CD8-positive, alpha-beta memory T cell (primary cell): ENCODE measurements around the gene RPL18. TPM values are rescaled to one million over a fixed set of nuclear protein-coding genes. Genes with fewer than 3 reads are reported as not detected.

Source experiments
- CTCF ChIA-PET: fragments of 350-600 bp; sonication (Branson Sonifier 250); formaldehyde crosslinking; loops from one replicate; lab custom pipeline; 2021; ENCODE audit warnings: antibody characterized with exemption; lab: Charles Lee
- POLR2A ChIA-PET: fragments of 350-600 bp; sonication (Branson Sonifier 250); formaldehyde crosslinking; loops from one replicate; lab custom pipeline; 2021; ENCODE audit warnings: antibody characterized with exemption; lab: Charles Lee
- DNase-seq, 5 donors: peaks; one replicate each; pipeline versions ENCODE4 v3.0.0 to v3.0.0-alpha.2; 2020 to 2022; ENCODE audit warnings: mixed read lengths in 1 of 5
- H3K27ac ChIP-seq: one replicate; pipeline ENCODE4 v1.7.0; 2013; ENCODE audit warnings: low read depth, mild to moderate bottlenecking, low read length, moderate library complexity
- H3K27me3 ChIP-seq: 2 replicates; pipeline ENCODE4 v1.7.0; 2013; ENCODE audit warnings: low read length, mild to moderate bottlenecking; ENCODE audit not compliant: insufficient read depth, poor library complexity, severe bottlenecking
- H3K36me3 ChIP-seq: 2 replicates; pipeline ENCODE4 v1.7.0; 2013; ENCODE audit warnings: mild to moderate bottlenecking, low read length, moderate library complexity; ENCODE audit not compliant: insufficient read depth
- H3K4me1 ChIP-seq: 2 replicates; pipeline ENCODE4 v1.7.0; 2013; ENCODE audit warnings: mild to moderate bottlenecking, low read length, moderate library complexity; ENCODE audit not compliant: insufficient read depth
- H3K4me3 ChIP-seq: 2 replicates; pipeline ENCODE4 v1.7.0; 2013; ENCODE audit warnings: mild to moderate bottlenecking, low read length
- H3K9me3 ChIP-seq: 2 replicates; pipeline ENCODE4 v1.7.0; 2013; ENCODE audit warnings: mild to moderate bottlenecking, low read length
- H3K27ac Mint-ChIP-seq, 8 donors: one replicate each; pipeline ENCODE4 v1.8.0; 2020 to 2021; ENCODE audit warnings: mixed read lengths in 8 of 8, mild to moderate bottlenecking in 6 of 8, inconsistent platforms in 3 of 8, moderate library complexity in 3 of 8
- H3K27me3 Mint-ChIP-seq, 2 donors: one replicate each; pipeline ENCODE4 v1.8.0; 2020 to 2021; ENCODE audit warnings: mixed read lengths in 2 of 2, mild to moderate bottlenecking in 1 of 2, moderate library complexity in 1 of 2
- H3K36me3 Mint-ChIP-seq, 3 donors: one replicate each; pipeline ENCODE4 v1.8.0; 2020 to 2021; ENCODE audit warnings: mixed read lengths in 3 of 3, inconsistent platforms in 1 of 3, mild to moderate bottlenecking in 1 of 3
- H3K4me1 Mint-ChIP-seq, 3 donors: one replicate each; pipeline ENCODE4 v1.8.0; 2020 to 2021; ENCODE audit warnings: mixed read lengths in 3 of 3, inconsistent platforms in 1 of 3, mild to moderate bottlenecking in 1 of 3
- H3K4me3 Mint-ChIP-seq, 7 donors: one replicate each; pipeline ENCODE4 v1.8.0; 2020 to 2021; ENCODE audit warnings: mixed read lengths in 7 of 7, mild to moderate bottlenecking in 6 of 7, moderate library complexity in 4 of 7, inconsistent platforms in 2 of 7
- H3K9me3 Mint-ChIP-seq, 5 donors: one replicate each; pipeline ENCODE4 v1.8.0; 2020 to 2022; ENCODE audit warnings: mixed read lengths in 5 of 5, mild to moderate bottlenecking in 3 of 5, moderate library complexity in 2 of 5, inconsistent platforms in 1 of 5
- polyA plus RNA-seq: library from polyadenylated mRNA; unstranded; fragments of 300-500 nt; fragmentation: Illumina TruSeq; gene quantifications from one replicate; pipeline ENCODE4 v1.2.3, GENCODE V29; 2021
- total RNA-seq, 2 experiments: library from RNA; stranded (reverse); gene quantifications; one replicate each; pipeline ENCODE4 v1.2.3, GENCODE V29; 2021

Gene RPL18
- total and polyA plus RNA-seq, 3 experiments from 2014 or later, result 1,778 to 1,821 (median 1,810) TPM

DNA sequence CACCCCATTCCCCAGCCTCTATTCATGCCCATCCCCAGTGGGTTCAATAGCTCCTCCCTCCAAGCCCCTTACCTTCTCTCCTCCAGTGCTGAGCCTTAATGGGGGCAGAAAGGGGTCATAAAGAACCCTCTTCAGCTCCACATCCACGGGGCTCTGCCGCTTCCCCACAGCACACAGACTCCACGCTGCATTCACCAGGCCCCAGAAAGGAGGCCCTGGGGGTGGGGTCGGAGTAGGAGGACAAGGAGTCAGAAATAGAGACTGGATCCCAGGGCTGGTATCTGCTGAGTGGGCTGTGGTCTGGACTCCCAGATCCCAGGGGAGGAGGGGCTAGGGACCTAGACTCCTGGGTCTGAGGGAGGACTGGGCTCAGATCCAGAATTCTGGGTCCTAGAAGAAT, 25.4 kb upstream of the RPL18 start:
- Histone ChIP-seq H3K27ac (no peak overlapping the region), H3K4me1 (peaks cover 39% of the 10 kb centered on the region), H3K9me3 (no peaks in the 10 kb centered on the region), H3K27me3 (no peaks in the 10 kb centered on the region), H3K4me3 (no peak overlapping the region), H3K36me3 (no peaks in the 10 kb centered on the region)
- CTCF ChIA-PET, result interaction anchor here (0.6 to 3.1 kb wide), 8 partner anchors 10 to 151 kb away, joined by 3 to 34 read pairs (median 8); partner anchors contain the start of genes RPL18 and SPHK2
- Mint-ChIP-seq H3K27ac (peak overlapping the region in 4 of 8 donors; percentile 48 to 97 (median 79)), H3K4me1 (peaks cover 37 to 58% (median 40%) of the 10 kb centered on the region in 3 donors), H3K27me3 (no peaks in the 10 kb centered on the region), H3K4me3 (peak overlapping the region in 4 of 7 donors; percentile 23 to 92 (median 41)), H3K9me3 (no peaks in the 10 kb centered on the region), H3K36me3 (no peaks in the 10 kb centered on the region)
- POLR2A ChIA-PET, result interaction anchor here (1.4 to 2.4 kb wide), 2 partner anchors 10 to 16 kb away, joined by 3 to 13 read pairs; no protein-coding TSS in a partner anchor
- DNase-seq, result no peak

- H3K36me3 ChIP-seq, result no peaks in the 10 kb centered on the region
- H3K4me1 ChIP-seq, result peaks cover 48% of the 10 kb centered on the region
- H3K4me3 ChIP-seq, result no peak overlapping the region
- ChIA-PET CTCF (interaction anchor here (2.0 kb wide), 1 partner anchor 10 kb away, joined by 4 read pairs; no protein-coding TSS in a partner anchor), POLR2A (no interaction called here)
- no peaks in the 10 kb centered on the region for H3K9me3 Mint-ChIP-seq
- peak overlapping the region in 1 of 8 donors; percentile 26 for H3K27ac Mint-ChIP-seq
- no peak overlapping the region for H3K27ac ChIP-seq
- peaks cover 0 to 2% of the 10 kb centered on the region in 2 donors for H3K27me3 Mint-ChIP-seq
- H3K4me3 Mint-ChIP-seq, result peak overlapping the region in 1 of 7 donors; percentile 19
- peaks cover 43 to 63% (median 44%) of the 10 kb centered on the region in 3 donors for H3K4me1 Mint-ChIP-seq
- H3K9me3 ChIP-seq, result no peaks in the 10 kb centered on the region
- H3K36me3 Mint-ChIP-seq, result peaks cover 0 to 2% (median 0%) of the 10 kb centered on the region in 3 donors
- no peaks in the 10 kb centered on the region for H3K27me3 ChIP-seq
- no peak for DNase-seq
Measured at GRCh38 chr19:48642862-48643261, 23.9 kb upstream of the RPL18 start.

DNA sequence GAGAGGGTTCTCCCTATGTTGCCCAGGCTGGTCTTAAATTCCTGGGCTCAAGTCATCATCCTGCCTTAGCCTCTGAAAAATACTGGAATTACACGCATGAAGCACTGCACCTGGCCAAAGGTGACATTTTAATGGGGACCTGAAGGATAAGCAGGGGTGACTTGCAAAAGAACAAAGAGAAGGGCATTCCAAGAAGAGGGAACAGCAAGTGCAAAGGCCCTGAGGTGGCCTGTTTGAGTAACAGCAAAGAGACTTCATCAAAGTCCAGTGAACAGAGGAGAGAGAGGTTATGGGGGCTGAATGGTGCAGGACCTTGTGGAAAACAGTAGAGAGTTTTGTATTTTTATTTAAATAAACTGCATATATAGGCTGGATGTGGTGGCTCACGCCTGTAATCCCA, 22.9 kb upstream of the RPL18 start:
- Mint-ChIP-seq H3K9me3 (no peaks in the 10 kb centered on the region), H3K27me3 (peaks cover 0 to 2% of the 10 kb centered on the region in 2 donors), H3K4me3 (peak overlapping the region in 1 of 7 donors; percentile 57), H3K27ac (no peak overlapping the region), H3K36me3 (peaks cover 0 to 8% (median 0%) of the 10 kb centered on the region in 3 donors), H3K4me1 (peaks cover 36 to 59% (median 41%) of the 10 kb centered on the region in 3 donors)
- H3K4me3 ChIP-seq, result no peak overlapping the region
- ChIA-PET CTCF (interaction anchor here (0.9 to 2.0 kb wide), 4 partner anchors 9 to 20 kb away, joined by 3 to 4 read pairs (median 4); no protein-coding TSS in a partner anchor), POLR2A (no interaction called here)
- H3K9me3 ChIP-seq, result no peaks in the 10 kb centered on the region
- H3K27ac ChIP-seq, result no peak overlapping the region
- no peak for DNase-seq
- H3K4me1 ChIP-seq, result peaks cover 38% of the 10 kb centered on the region
- no peaks in the 10 kb centered on the region for H3K27me3 ChIP-seq
- H3K36me3 ChIP-seq, result no peaks in the 10 kb centered on the region

GRCh38 chr19:48639483-48640375, 20.8 kb upstream of the RPL18 start:
- Histone ChIP-seq H3K27ac (peak overlapping the region; percentile 97), H3K9me3 (no peaks in the 10 kb centered on the region), H3K4me3 (peak overlapping the region; percentile 93), H3K4me1 (peaks cover 29% of the 10 kb centered on the region), H3K27me3 (no peaks in the 10 kb centered on the region), H3K36me3 (no peaks in the 10 kb centered on the region)
- peak overlapping the region; percentile 32 to 89 (median 61) for H3K4me3 Mint-ChIP-seq
- CTCF ChIA-PET, result no interaction called here
- peaks cover 30 to 52% (median 39%) of the 10 kb centered on the region in 3 donors for H3K4me1 Mint-ChIP-seq
- peaks cover 0 to 2% of the 10 kb centered on the region in 2 donors for H3K27me3 Mint-ChIP-seq
- peaks cover 0 to 13% (median 0%) of the 10 kb centered on the region in 3 donors for H3K36me3 Mint-ChIP-seq
- peaks cover 0 to 1% (median 0%) of the 10 kb centered on the region in 5 donors for H3K9me3 Mint-ChIP-seq
- peak overlapping the region; percentile 35 to 99 (median 78) for H3K27ac Mint-ChIP-seq
- DNase-seq, result no peak
- POLR2A ChIA-PET, result interaction anchor here (0.6 to 0.7 kb wide), 3 partner anchors 13 to 860 kb away, joined by 3 to 7 read pairs (median 4); no protein-coding TSS in a partner anchor

GRCh38 chr19:48638831-48639381, 19.9 kb upstream of the RPL18 start:
- H3K9me3 Mint-ChIP-seq, result peaks cover 0 to 2% (median 0%) of the 10 kb centered on the region in 5 donors
- H3K27me3 ChIP-seq, result no peaks in the 10 kb centered on the region
- H3K4me1 Mint-ChIP-seq, result peaks cover 35 to 56% (median 39%) of the 10 kb centered on the region in 3 donors
- H3K36me3 Mint-ChIP-seq, result peaks cover 0 to 18% (median 0%) of the 10 kb centered on the region in 3 donors
- peaks cover 0 to 2% of the 10 kb centered on the region in 2 donors for H3K27me3 Mint-ChIP-seq
- H3K9me3 ChIP-seq, result no peaks in the 10 kb centered on the region
- peak overlapping the region; percentile 82 to 100 (median 96) for H3K27ac Mint-ChIP-seq
- H3K36me3 ChIP-seq, result no peaks in the 10 kb centered on the region
- H3K4me1 ChIP-seq, result peaks cover 30% of the 10 kb centered on the region
- ChIA-PET POLR2A (interaction anchor here (0.6 kb wide), 1 partner anchor 137 kb away, joined by 3 read pairs; no protein-coding TSS in a partner anchor), CTCF (no interaction called here)
- no peak for DNase-seq
- H3K4me3 ChIP-seq, result peak overlapping the region; percentile 93
- peak overlapping the region; percentile 97 for H3K27ac ChIP-seq
- H3K4me3 Mint-ChIP-seq, result peak overlapping the region; percentile 84 to 100 (median 98)

DNA sequence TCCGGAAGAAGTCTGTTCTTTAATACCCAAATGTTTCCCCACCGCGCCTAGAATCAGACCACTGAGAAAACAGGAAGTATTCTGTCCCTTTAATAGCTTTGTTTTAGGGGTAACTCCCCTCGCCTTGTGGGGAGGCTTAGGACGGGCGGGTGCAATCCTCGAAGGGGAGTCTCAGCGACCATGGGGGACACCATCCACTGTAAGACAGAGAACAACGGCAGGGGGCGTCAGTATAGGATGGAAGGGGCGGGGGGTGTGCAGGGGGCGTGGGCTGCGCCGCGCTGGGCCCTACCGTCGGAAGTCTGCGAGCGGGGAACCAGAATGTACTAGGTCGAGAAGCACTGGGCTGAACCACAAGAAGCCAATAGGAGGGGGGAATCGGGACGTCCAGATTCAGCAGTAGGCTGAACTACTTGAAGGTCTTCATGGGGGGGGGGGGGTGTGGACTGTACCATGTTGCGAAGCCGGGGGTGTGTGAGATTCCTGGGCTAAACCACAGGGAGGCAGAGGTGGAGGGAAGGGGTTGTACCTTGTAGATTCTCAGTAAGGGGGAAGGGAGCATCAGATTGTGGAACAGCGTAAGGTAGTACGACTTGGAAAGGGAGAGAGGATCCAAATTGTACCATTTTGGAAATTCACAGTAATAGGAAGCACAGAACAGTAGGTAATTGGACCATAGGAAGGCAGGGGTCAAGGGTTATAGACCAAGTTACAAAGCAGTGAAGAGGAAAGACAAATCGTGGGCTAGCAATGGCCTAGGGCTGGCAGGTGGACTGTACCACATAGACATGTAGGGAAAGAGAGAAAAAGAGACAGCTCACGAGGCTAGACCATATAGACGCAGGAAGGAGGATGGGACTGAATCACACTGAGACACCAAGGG, 19.2 kb upstream of the RPL18 start:
- no peaks in the 10 kb centered on the region for H3K27me3 ChIP-seq
- ChIA-PET POLR2A (interaction anchor here (0.5 to 2.7 kb wide), 10 partner anchors 8 to 1364 kb away, joined by 3 to 23 read pairs (median 4); partner anchors contain the start of genes CA11, RPL18 and SPHK2), CTCF (interaction anchor here (0.7 to 2.3 kb wide), 3 partner anchors 8 to 29 kb away, joined by 3 to 14 read pairs (median 4); partner anchors contain the start of gene CA11)
- H3K9me3 ChIP-seq, result no peaks in the 10 kb centered on the region
- H3K27ac ChIP-seq, result peak overlapping the region; percentile 97
- H3K27ac Mint-ChIP-seq, result peak overlapping the region; percentile 88 to 100 (median 98)
- H3K27me3 Mint-ChIP-seq, result peaks cover 0 to 2% of the 10 kb centered on the region in 2 donors
- H3K4me3 ChIP-seq, result peak overlapping the region; percentile 93
- peaks cover 0 to 21% (median 0%) of the 10 kb centered on the region in 3 donors for H3K36me3 Mint-ChIP-seq
- peaks cover 3% of the 10 kb centered on the region for H3K36me3 ChIP-seq
- peaks cover 35 to 63% (median 42%) of the 10 kb centered on the region in 3 donors for H3K4me1 Mint-ChIP-seq
- peaks cover 0 to 2% (median 0%) of the 10 kb centered on the region in 5 donors for H3K9me3 Mint-ChIP-seq
- peak in 4 of 5 donors; percentile 76 to 93 (median 86) for DNase-seq
- peaks cover 37% of the 10 kb centered on the region for H3K4me1 ChIP-seq
- peak overlapping the region; percentile 84 to 100 (median 98) for H3K4me3 Mint-ChIP-seq
